IMR-90 (cell line): Measurements from ENCODE around the gene GTF3C1. TPM values are rescaled to one million over a fixed set of nuclear protein-coding genes. Genes with fewer than 3 reads are reported as not detected.
A peak's percentile ranks its signal among the peaks of the same experiment; 100 is the strongest.
"Not testable (repeated sequence)": the region's sequence is repeated elsewhere in the genome, so short reads cannot be mapped to it uniquely, and the experiment has no call there.

Experiments
- ATAC-seq: fragments of 200-7000 bp; cut with Tn5 transposase; 2 replicates; pipeline ENCODE4 v1.9.1; 2020; ENCODE audit warnings: low read depth, mild to moderate bottlenecking, moderate library complexity
- BruUV-seq: library from RNA; stranded (reverse); fragments of 400-500 nt; replicated peaks from 2 replicates; lab custom pipeline; 2021; lab: Mats Ljungman, UMichigan
- CTCF ChIA-PET: fragments of 300-600 bp; formaldehyde crosslinking; extraction: SDS; loops from one replicate; lab custom pipeline; 2021; ENCODE audit warnings: antibody characterized with exemption; lab: Yijun Ruan, JAX
- POLR2A ChIA-PET: fragments of 300-600 bp; sonication (Branson Sonifier 250); formaldehyde crosslinking; loops from one replicate; lab custom pipeline; 2022; ENCODE audit warnings: antibody characterized with exemption; ENCODE audit not compliant: unreplicated experiment; lab: Charles Lee
- DNase-seq: peaks from one replicate; pipeline ENCODE4 v3.0.0; 2013
- H2AFZ ChIP-seq: replicated peaks from 2 replicates; pipeline ENCODE3; 2013; ENCODE audit warnings: low read length, mild to moderate bottlenecking; ENCODE audit not compliant: poor library complexity
- H2AK5ac ChIP-seq: 2 replicates; pipeline ENCODE4 v1.6.1; 2013; ENCODE audit warnings: low read depth, low read length, inconsistent platforms
- H2AK9ac ChIP-seq: replicated peaks from 2 replicates; pipeline ENCODE3; 2013; ENCODE audit warnings: mild to moderate bottlenecking, low read depth, low read length, moderate library complexity; ENCODE audit not compliant: poor library complexity
- H2BK120ac ChIP-seq: 2 replicates; pipeline ENCODE4 v1.6.1; 2013; ENCODE audit warnings: low read depth, low read length, inconsistent platforms
- H2BK15ac ChIP-seq: 3 replicates; pipeline ENCODE4 v1.6.1; 2013; ENCODE audit warnings: low read depth, low read length, inconsistent platforms
- H2BK20ac ChIP-seq: 2 replicates; pipeline ENCODE4 v1.6.1; 2013; ENCODE audit warnings: low read depth, mild to moderate bottlenecking, inconsistent platforms, low read length, moderate library complexity
- H2BK5ac ChIP-seq: 2 replicates; pipeline ENCODE4 v1.6.1; 2013; ENCODE audit warnings: mild to moderate bottlenecking, low read depth, low read length, inconsistent platforms; ENCODE audit not compliant: poor library complexity, severe bottlenecking
- H3K14ac ChIP-seq: replicated peaks from 2 replicates; pipeline ENCODE4 v1.6.1; 2013; ENCODE audit warnings: low read depth, low read length, inconsistent platforms
- H3K18ac ChIP-seq: 2 replicates; pipeline ENCODE4 v1.6.1; 2013; ENCODE audit warnings: low read depth, low read length, control low read depth
- H3K23ac ChIP-seq: 2 replicates; pipeline ENCODE4 v1.6.1; 2013; ENCODE audit warnings: low read depth, low read length, inconsistent platforms
- H3K27ac ChIP-seq: 2 replicates; pipeline ENCODE4 v1.5.1; 2013; ENCODE audit warnings: mild to moderate bottlenecking, control low read depth, low read length; ENCODE audit not compliant: insufficient read depth
- H3K27me3 ChIP-seq: 2 replicates; pipeline ENCODE4 v1.6.1; 2013; ENCODE audit warnings: low read length; ENCODE audit not compliant: control insufficient read depth, insufficient read depth
- H3K36me3 ChIP-seq: 2 replicates; pipeline ENCODE4 v1.6.1; 2013; ENCODE audit warnings: low read length, mixed read lengths; ENCODE audit not compliant: control insufficient read depth, insufficient read depth
- H3K4ac ChIP-seq: 2 replicates; pipeline ENCODE4 v1.6.1; 2013; ENCODE audit warnings: low read depth, low read length, inconsistent platforms
- H3K4me1 ChIP-seq: 2 replicates; pipeline ENCODE4 v1.6.1; 2013; ENCODE audit warnings: low read length, mixed read lengths; ENCODE audit not compliant: control insufficient read depth, insufficient read depth
- H3K4me2 ChIP-seq: 2 replicates; pipeline ENCODE4 v1.6.1; 2013; ENCODE audit warnings: low read depth, mild to moderate bottlenecking, control low read depth, low read length, moderate library complexity
- H3K4me3 ChIP-seq: 2 replicates; pipeline ENCODE4 v1.5.1; 2013; ENCODE audit warnings: low read depth, mild to moderate bottlenecking, control low read depth, low read length, moderate library complexity; ENCODE audit not compliant: insufficient read depth
- H3K56ac ChIP-seq: 2 replicates; pipeline ENCODE4 v1.6.1; 2013; ENCODE audit warnings: low read length, inconsistent platforms; ENCODE audit not compliant: insufficient read depth; ENCODE audit errors: extremely low read depth
- H3K79me1 ChIP-seq, 2 experiments: 2 replicates each; pipeline ENCODE4 v1.6.1; 2013; ENCODE audit warnings: low read length in 2 of 2, inconsistent platforms in 1 of 2, low read depth in 1 of 2
- H3K9ac ChIP-seq: 2 replicates; pipeline ENCODE4 v1.6.1; 2013; ENCODE audit warnings: low read depth, low read length, control low read depth
- H3K9me1 ChIP-seq: 2 replicates; pipeline ENCODE4 v1.6.1; 2013; ENCODE audit warnings: low read length, inconsistent platforms; ENCODE audit not compliant: insufficient read depth
- H3K9me3 ChIP-seq: 2 replicates; pipeline ENCODE4 v1.6.1; 2013; ENCODE audit warnings: low read length; ENCODE audit not compliant: control insufficient read depth, insufficient read depth
- H4K20me1 ChIP-seq: 2 replicates; pipeline ENCODE4 v1.6.1; 2013; ENCODE audit warnings: low read length, inconsistent platforms; ENCODE audit not compliant: insufficient read depth
- H4K5ac ChIP-seq: 2 replicates; pipeline ENCODE4 v1.6.1; 2013; ENCODE audit warnings: mild to moderate bottlenecking, low read depth, low read length, control low read depth
- H4K8ac ChIP-seq, 2 experiments: 2 replicates each; pipeline ENCODE4 v1.6.1; 2013; ENCODE audit warnings: low read depth in 2 of 2, low read length in 2 of 2, control low read depth in 1 of 2, inconsistent platforms in 1 of 2
- H4K91ac ChIP-seq: 2 replicates; pipeline ENCODE4 v1.6.1; 2013; ENCODE audit warnings: low read depth, low read length, inconsistent platforms; ENCODE audit not compliant: insufficient read depth
- MAFK ChIP-seq: IDR thresholded peaks from 2 replicates; pipeline ENCODE4 v1.6.1; 2012; ENCODE audit warnings: low read depth, low read length, improper control_type of control experiment
- MAZ ChIP-seq: IDR thresholded peaks from 2 replicates; pipeline ENCODE4 v1.6.1; 2012; ENCODE audit warnings: low read depth, mild to moderate bottlenecking, low read length, improper control_type of control experiment, moderate library complexity, borderline replicate concordance
- WGBS, 2 experiments: methylation state at CpG; one replicate each; pipeline versions ENCODE4 v1.1.5 to v1.1.7; 2013; ENCODE audit warnings: missing lambda C conversion rate in 2 of 2; ENCODE audit not compliant: insufficient read length in 1 of 2; ENCODE audit errors: extremely low coverage in 2 of 2; 5-methylcytosine and 5-hydroxymethylcytosine counted together
- dilution Hi-C: fragments of 300-500 bp; cut with HindIII; formaldehyde crosslinking; loops from one replicate; pipeline ENCODE4 v1.14.3; 2018; ENCODE audit warnings: low sequenced_read_pairs; ENCODE audit not compliant: unreplicated experiment
- in situ Hi-C: fragments of 300-500 bp; cut with MboI; formaldehyde crosslinking; loops from 3 replicates; pipeline ENCODE4 v1.14.3; 2019; ENCODE audit warnings: low sequenced_read_pairs, inconsistent platforms, mixed read lengths
- intact Hi-C: fragments of 100-400 bp; cut with micrococcal nuclease; formaldehyde crosslinking; loops from 2 replicates; pipeline ENCODE4 v1.10.0; 2022
- polyA plus RNA-seq, 3 experiments: library from polyadenylated mRNA; depleted of rRNA; stranded (reverse); fragments of >200 nt; gene quantifications; 2 replicates each; pipeline ENCODE4 v1.2.3, GENCODE V29; 2012; ENCODE audit warnings: low replicate concordance in 1 of 3
- total RNA-seq: library from RNA; depleted of rRNA; stranded (reverse); fragments of >200 nt; gene quantifications from 2 replicates; pipeline ENCODE4 v1.2.3, GENCODE V29; 2012
- TF ChIP-seq, protein P1 (sequence below): fragments of 150-350 bp; IDR thresholded peaks from 2 replicates; pipeline ENCODE4 v1.6.1; 2017; ENCODE audit warnings: mild to moderate bottlenecking, antibody characterized with exemption, low read length, low read depth

GTF3C1 gene
- total and polyA plus RNA-seq, 2 of the 4 experiments (the other 2 are of a cell fraction), result 50.8 to 68.1 TPM

DNA sequence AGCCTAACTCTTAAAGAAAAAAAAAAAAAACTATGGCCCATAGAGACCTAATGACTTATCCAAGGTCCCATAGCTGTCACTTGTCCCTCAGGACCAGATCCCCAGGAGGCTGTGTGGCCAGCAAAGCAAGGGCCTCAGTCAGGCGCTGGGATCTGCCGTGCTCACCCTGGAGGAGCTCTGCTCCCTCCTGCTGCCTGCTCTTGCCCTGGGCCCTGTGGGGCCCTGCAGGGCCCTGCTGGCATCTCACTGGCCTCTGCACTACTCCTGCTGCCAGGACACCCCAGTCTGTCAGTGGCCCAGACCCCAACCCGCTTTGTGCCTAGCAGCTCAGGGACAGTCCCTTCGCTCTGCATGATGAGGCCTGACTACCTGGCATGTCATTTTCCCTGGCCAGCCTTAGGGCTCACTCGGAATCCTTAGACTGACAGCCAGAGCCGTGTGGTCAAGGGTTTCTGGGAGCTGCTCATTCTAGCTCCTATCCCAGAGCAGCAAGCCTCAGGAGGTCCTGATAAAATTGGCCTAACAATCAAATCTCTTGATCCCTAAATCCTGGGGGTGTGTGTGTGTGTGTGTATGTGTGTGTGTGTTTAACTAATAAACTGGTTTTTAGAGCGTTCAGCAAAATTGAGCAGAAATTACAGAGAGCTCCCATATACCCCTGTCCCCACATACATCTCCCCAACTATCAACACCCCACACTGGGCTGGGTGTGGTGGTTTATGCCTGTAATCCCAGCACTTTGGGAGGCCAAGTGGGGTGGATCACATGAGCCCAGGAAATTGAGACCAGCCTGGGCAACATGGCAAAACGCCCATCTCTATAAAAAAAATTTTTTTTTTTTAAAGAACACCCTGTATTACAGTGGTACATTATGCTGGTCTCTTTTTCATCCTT, 22.0 kb upstream of the GTF3C1 start:
- ChIA-PET CTCF (no interaction called here), POLR2A (no interaction called here)
- Histone ChIP-seq H3K14ac (no peak overlapping the region), H2AK9ac (peak overlapping the region; percentile 13), H2BK15ac (no peak overlapping the region), H2AFZ (no peak overlapping the region), H2BK120ac (no peak overlapping the region), H3K27ac (no peak overlapping the region), H3K56ac (no peak overlapping the region), H3K4ac (no peak overlapping the region), H2BK20ac (no peak overlapping the region), H3K9me1 (peaks cover 10% of the 10 kb centered on the region), H3K23ac (no peak overlapping the region; the same call in 1 of the 2 replicates), H4K8ac (no peak overlapping the region), H3K18ac (no peak overlapping the region), H4K5ac (no peak overlapping the region), H3K4me2 (no peak overlapping the region), H3K27me3 (no peaks in the 10 kb centered on the region), H3K9ac (no peak overlapping the region), H3K79me1 (peaks cover 0 to 16% of the 10 kb centered on the region in 2 experiments; a peak in 3 of 4 replicates), H2AK5ac (no peak overlapping the region), H3K36me3 (peaks cover 4% of the 10 kb centered on the region; the same call in 1 of the 2 replicates), H4K91ac (no peak overlapping the region), H3K4me1 (peaks cover 6% of the 10 kb centered on the region; the same call in 1 of the 2 replicates), H3K9me3 (no peaks in the 10 kb centered on the region), H3K4me3 (no peak overlapping the region), H4K20me1 (no peaks in the 10 kb centered on the region), H2BK5ac (no peak overlapping the region)
- in situ Hi-C loops (no loop called here), dilution Hi-C loops (no loop called here), intact Hi-C loops (no loop called here)
- ATAC-seq, result peak; percentile 22
- BruUV-seq, result no TSS peak
- DNase-seq, result no peak
- 96% methylated on average over 4 of the region's 8 CpGs; no CpG with 5 or more reads in 1 of the 2 experiments for WGBS, 2 experiments
- TF ChIP-seq MAZ (no peak), MAFK (no peak)
- TF ChIP-seq, protein P1, sequence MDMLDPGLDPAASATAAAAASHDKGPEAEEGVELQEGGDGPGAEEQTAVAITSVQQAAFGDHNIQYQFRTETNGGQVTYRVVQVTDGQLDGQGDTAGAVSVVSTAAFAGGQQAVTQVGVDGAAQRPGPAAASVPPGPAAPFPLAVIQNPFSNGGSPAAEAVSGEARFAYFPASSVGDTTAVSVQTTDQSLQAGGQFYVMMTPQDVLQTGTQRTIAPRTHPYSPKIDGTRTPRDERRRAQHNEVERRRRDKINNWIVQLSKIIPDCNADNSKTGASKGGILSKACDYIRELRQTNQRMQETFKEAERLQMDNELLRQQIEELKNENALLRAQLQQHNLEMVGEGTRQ, result no peak

DNA sequence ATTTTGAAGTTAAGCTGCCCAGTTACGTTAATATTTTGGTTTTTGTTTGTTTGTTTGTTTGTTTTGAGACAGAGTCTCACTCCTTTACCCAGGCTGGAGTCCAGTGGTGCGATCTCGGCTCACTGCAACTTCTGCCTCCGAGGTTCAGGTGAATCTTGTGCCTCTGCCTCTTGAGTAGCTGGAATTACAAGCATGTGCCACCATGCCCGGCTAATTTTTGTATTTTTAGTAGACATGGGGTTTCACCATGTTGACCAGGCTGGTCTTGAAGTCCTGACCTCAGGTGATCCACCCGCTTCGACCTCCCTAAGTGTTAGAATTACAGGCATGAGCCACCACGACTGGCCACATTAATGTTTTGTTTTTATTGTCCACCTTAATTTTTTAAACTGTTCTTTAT, 21.3 kb upstream of the GTF3C1 start:
- H3K27ac ChIP-seq, H3K36me3 ChIP-seq, H3K4me1 ChIP-seq, H4K8ac ChIP-seq, H2BK15ac ChIP-seq, H3K4me2 ChIP-seq, H3K9me1 ChIP-seq, H3K9me3 ChIP-seq, H3K56ac ChIP-seq, H3K14ac ChIP-seq, H2AK5ac ChIP-seq, H2AFZ ChIP-seq, POLR2A ChIA-PET, H3K4me3 ChIP-seq, ATAC-seq, H3K4ac ChIP-seq, H4K91ac ChIP-seq, H2BK20ac ChIP-seq, H4K20me1 ChIP-seq, H2BK120ac ChIP-seq, H3K27me3 ChIP-seq, H2BK5ac ChIP-seq, H4K5ac ChIP-seq, BruUV-seq, DNase-seq, H2AK9ac ChIP-seq, CTCF ChIA-PET, H3K9ac ChIP-seq, in situ Hi-C loops, H3K23ac ChIP-seq, H3K18ac ChIP-seq, intact Hi-C loops, dilution Hi-C loops: not testable (repeated sequence)
- 100% methylated on average over 1 of the region's 8 CpGs; no CpG with 5 or more reads in 1 of the 2 experiments for WGBS, 2 experiments
- H3K79me1 ChIP-seq, result peaks cover 0 to 20% of the 10 kb centered on the region in 2 experiments; a peak in 3 of 4 replicates
